ENCODE data around the gene AOC3. TPM values are rescaled to one million over a fixed set of nuclear protein-coding genes. Genes with fewer than 3 reads are reported as not detected.

AOC3 gene
- total and polyA plus RNA-seq, 2 of the 13 experiments (the other 11 are each of a cell fraction or from before 2014, with no cell fraction given): 8.7 to 51.7 TPM

DNA sequence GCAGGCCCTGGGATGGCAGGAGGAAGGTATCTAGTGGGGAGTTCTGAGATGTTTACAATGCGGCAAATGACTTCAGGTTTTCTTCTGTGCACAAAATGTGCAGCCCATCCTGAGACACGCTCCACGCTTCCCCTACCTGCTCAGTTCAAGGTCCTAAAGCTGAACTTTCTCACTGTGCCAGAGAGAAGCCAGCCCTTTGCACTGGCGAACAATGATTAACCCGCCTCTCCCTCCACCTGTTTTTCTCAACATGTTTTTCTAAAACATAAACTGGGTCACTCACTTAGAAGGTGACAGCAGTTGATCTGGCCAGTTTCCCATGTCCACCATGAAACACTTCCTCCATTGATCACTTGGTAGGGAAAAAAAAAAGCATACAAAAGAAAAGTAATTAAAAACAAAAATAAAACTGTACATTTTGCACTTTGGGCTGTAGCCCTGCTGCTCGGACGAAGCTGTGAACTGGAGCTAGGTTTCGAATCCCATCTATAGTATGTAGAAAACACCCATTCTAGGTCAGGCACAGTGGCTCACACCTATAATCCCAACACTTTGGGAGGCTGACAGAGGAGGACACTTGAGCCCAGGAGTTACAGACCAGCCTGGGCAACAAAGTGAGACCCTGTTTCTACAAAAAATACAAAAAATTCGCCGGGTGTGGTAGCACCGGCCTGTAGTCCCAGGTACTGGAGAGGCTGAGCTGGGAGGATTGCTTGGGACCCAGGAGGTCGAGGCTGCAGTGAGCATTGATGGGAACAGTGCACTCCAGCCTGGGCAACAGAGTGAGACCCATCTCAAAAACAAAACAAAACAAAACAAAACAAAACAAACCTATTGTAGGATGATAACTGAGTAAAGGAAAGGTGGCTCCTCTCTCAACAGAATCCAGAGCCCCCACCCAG lies 43.5 kb downstream of the AOC3 start (continued):
- TF ChIP-seq, protein P1, sequence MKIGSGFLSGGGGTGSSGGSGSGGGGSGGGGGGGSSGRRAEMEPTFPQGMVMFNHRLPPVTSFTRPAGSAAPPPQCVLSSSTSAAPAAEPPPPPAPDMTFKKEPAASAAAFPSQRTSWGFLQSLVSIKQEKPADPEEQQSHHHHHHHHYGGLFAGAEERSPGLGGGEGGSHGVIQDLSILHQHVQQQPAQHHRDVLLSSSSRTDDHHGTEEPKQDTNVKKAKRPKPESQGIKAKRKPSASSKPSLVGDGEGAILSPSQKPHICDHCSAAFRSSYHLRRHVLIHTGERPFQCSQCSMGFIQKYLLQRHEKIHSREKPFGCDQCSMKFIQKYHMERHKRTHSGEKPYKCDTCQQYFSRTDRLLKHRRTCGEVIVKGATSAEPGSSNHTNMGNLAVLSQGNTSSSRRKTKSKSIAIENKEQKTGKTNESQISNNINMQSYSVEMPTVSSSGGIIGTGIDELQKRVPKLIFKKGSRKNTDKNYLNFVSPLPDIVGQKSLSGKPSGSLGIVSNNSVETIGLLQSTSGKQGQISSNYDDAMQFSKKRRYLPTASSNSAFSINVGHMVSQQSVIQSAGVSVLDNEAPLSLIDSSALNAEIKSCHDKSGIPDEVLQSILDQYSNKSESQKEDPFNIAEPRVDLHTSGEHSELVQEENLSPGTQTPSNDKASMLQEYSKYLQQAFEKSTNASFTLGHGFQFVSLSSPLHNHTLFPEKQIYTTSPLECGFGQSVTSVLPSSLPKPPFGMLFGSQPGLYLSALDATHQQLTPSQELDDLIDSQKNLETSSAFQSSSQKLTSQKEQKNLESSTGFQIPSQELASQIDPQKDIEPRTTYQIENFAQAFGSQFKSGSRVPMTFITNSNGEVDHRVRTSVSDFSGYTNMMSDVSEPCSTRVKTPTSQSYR (CRISPR knock-in tag; IDR thresholded peaks at IDR 0.05; ENCODE audit: borderline replicate concordance): peak; percentile 45; the same call in 1 of the 2 replicates
- TF ChIP-seq, protein P2, sequence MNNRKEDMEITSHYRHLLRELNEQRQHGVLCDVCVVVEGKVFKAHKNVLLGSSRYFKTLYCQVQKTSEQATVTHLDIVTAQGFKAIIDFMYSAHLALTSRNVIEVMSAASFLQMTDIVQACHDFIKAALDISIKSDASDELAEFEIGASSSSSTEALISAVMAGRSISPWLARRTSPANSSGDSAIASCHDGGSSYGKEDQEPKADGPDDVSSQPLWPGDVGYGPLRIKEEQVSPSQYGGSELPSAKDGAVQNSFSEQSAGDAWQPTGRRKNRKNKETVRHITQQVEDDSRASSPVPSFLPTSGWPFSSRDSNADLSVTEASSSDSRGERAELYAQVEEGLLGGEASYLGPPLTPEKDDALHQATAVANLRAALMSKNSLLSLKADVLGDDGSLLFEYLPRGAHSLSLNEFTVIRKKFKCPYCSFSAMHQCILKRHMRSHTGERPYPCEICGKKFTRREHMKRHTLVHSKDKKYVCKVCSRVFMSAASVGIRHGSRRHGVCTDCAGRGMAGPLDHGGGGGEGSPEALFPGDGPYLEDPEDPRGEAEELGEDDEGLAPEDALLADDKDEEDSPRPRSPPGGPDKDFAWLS (CRISPR knock-in tag; IDR thresholded peaks at IDR 0.05; ENCODE audit: borderline replicate concordance): no peak
- no peak for TF ChIP-seq ISX (CRISPR knock-in tag; conservative IDR thresholded peaks at IDR 0.05)
- 0 out of 2 replicates have a peak, but pooled peaks have one; percentile 39 for TF ChIP-seq SNAI1 (CRISPR knock-in tag; IDR thresholded peaks at IDR 0.05; ENCODE audit: borderline replicate concordance)
- no peak for TF ChIP-seq MTF2 (CRISPR knock-in tag; IDR thresholded peaks at IDR 0.05; ENCODE audit: borderline replicate concordance)
- TF ChIP-seq HES4 (CRISPR knock-in tag; IDR thresholded peaks at IDR 0.05; ENCODE audit: borderline replicate concordance): no peak
- no peak for TF ChIP-seq ZNF703 (CRISPR knock-in tag; IDR thresholded peaks at IDR 0.05; ENCODE audit: borderline replicate concordance)
- TF ChIP-seq, protein P3, sequence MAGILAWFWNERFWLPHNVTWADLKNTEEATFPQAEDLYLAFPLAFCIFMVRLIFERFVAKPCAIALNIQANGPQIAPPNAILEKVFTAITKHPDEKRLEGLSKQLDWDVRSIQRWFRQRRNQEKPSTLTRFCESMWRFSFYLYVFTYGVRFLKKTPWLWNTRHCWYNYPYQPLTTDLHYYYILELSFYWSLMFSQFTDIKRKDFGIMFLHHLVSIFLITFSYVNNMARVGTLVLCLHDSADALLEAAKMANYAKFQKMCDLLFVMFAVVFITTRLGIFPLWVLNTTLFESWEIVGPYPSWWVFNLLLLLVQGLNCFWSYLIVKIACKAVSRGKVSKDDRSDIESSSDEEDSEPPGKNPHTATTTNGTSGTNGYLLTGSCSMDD (CRISPR knock-in tag; IDR thresholded peaks at IDR 0.05): no peak
- TF ChIP-seq ZSCAN9 (CRISPR knock-in tag; IDR thresholded peaks at IDR 0.05; ENCODE audit: borderline replicate concordance): peak; percentile 71; the same call in 1 of the 2 replicates
- TF ChIP-seq SP2 (CRISPR knock-in tag; IDR thresholded peaks at IDR 0.05): no peak
- no peak for TF ChIP-seq SOX6 (IDR thresholded peaks at IDR 0.05)
- TF ChIP-seq SOX6 (CRISPR knock-in tag; IDR thresholded peaks at IDR 0.05): peak; percentile 97
- TF ChIP-seq KMT2A (CRISPR knock-in tag; IDR thresholded peaks at IDR 0.05): 0 out of 2 replicates have a peak, but pooled peaks have one; percentile 47
- TF ChIP-seq ZNF383 (CRISPR knock-in tag; IDR thresholded peaks at IDR 0.05; ENCODE audit: borderline replicate concordance): no peak
- TF ChIP-seq RBFOX2 (IDR thresholded peaks at IDR 0.05; ENCODE audit: low read depth, low read length): peak; percentile 55; the same call in 1 of the 2 replicates
- TF ChIP-seq, protein P4, sequence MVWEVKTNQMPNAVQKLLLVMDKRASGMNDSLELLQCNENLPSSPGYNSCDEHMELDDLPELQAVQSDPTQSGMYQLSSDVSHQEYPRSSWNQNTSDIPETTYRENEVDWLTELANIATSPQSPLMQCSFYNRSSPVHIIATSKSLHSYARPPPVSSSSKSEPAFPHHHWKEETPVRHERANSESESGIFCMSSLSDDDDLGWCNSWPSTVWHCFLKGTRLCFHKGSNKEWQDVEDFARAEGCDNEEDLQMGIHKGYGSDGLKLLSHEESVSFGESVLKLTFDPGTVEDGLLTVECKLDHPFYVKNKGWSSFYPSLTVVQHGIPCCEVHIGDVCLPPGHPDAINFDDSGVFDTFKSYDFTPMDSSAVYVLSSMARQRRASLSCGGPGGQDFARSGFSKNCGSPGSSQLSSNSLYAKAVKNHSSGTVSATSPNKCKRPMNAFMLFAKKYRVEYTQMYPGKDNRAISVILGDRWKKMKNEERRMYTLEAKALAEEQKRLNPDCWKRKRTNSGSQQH (CRISPR knock-in tag; IDR thresholded peaks at IDR 0.05; ENCODE audit: low read depth): peak; percentile 95; the same call in 1 of the 2 replicates
- no peak for TF ChIP-seq ATF7 (IDR thresholded peaks at IDR 0.05)
- peak; percentile 42; the same call in 1 of the 2 replicates for TF ChIP-seq ATF7 (CRISPR knock-in tag; IDR thresholded peaks at IDR 0.05)
- no peak for TF ChIP-seq ZBTB42 (CRISPR knock-in tag; IDR thresholded peaks at IDR 0.05)
- no peak for TF ChIP-seq MAF1 (CRISPR knock-in tag; IDR thresholded peaks at IDR 0.05; ENCODE audit: borderline replicate concordance)
- TF ChIP-seq ZNF260 (CRISPR knock-in tag; IDR thresholded peaks at IDR 0.05; ENCODE audit: borderline replicate concordance, low read depth): no peak
- TF ChIP-seq CREB1 (IDR thresholded peaks at IDR 0.05): no peak
- no peak; the same call in 1 of the 2 replicates for TF ChIP-seq CREB1 (CRISPR knock-in tag; IDR thresholded peaks at IDR 0.05)

Measured in HepG2 (cell line).